GM20431 (cell line): Measurements from ENCODE around the gene C1R.
"Not testable (repeated sequence)": the region's sequence is repeated elsewhere in the genome, so short reads cannot be mapped to it uniquely, and the experiment has no call there.

Source experiments
- in situ Hi-C: fragments of 300-500 bp; cut with MseI, MboI; formaldehyde crosslinking; loops from one replicate; pipeline ENCODE4 v1.15.0; 2020; ENCODE audit warnings: low sequenced_read_pairs; ENCODE audit not compliant: unreplicated experiment

The C1R gene

DNA sequence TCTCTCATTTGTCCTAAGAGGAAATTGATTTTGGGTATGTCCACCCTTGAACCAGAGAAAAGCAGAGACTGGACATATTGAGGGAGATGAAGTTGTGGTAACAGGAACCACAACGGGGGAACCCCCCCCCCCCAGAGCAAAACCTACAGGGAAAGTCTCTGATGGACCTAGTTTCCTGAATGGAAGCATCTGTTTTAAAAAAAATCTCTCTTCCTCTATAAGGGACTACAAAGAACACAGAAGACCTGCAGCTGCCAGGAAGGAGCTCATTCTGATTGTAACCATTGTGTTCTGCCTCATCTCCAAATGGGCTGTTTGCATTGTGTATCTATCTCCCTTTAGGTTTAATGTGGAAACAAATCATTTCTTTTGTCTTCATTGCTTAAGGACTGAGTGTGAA lies 18.3 kb downstream of the C1R start:
- in situ Hi-C loops, result no loop called here

DNA sequence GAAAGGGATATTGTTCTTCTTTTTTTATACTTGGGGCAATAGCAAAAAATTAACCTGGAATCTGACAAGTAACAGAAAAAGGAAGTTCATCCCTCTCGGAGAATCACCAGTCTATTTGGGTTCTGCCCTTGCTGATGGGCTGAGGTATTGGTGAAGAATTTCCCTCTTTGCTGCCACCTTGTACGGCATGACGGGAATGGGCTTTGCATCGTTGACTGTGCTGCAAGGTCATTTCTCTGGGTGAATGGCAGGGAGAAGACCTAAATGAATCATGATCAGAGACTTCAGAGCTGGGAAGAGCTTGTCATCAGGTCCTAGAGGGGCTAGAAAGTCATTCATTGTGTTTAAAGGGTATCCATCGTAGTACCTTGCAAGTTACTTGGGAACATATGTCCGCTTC lies 19.7 kb downstream of the C1R start:
- in situ Hi-C loops, result no loop called here

GRCh38 chr12:7072035-7072434 lies 20.2 kb downstream of the C1R start:
- in situ Hi-C loops, result no loop called here

DNA sequence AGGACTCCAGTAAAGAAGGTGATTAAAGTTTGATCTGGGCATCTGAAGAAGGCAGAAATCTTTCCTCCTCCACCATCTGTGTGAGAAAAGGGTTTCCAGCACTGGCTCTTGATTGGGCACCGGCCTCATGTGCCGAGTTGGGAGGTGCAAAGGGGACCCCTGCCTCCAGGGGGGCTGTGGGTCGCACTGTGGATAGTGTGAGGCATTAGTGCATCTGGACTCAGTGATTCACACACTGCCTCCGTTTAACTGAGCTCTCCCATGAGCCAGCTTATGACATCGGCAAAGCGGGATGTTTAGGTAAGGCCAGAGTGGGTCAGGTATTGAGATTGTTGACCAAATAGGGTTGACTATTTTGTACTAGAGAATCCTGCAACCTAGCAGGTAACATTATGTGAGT lies 22.9 kb downstream of the C1R start:
- in situ Hi-C loops, result no loop called here

DNA sequence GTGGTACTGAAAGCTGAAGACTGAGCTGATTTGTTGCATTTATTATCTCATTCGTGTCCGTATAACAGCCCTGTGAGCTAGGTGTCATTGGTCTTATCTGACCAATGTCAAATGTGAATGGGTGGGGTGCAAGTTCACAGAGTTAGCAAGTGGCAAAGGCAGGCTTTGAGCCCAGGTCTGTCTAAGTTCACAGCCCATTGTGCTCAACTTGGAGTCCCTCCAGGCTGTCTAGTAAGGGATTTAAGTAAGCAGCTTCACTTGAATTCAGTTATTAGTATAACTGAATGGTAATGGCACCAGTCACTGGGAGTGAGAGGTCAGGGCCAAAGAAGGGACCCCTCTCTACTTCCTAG lies 23.3 kb downstream of the C1R start:
- in situ Hi-C loops, result no loop called here

GRCh38 chr12:7068240-7068993 lies 23.8 kb downstream of the C1R start:
- in situ Hi-C loops, result no loop called here

DNA sequence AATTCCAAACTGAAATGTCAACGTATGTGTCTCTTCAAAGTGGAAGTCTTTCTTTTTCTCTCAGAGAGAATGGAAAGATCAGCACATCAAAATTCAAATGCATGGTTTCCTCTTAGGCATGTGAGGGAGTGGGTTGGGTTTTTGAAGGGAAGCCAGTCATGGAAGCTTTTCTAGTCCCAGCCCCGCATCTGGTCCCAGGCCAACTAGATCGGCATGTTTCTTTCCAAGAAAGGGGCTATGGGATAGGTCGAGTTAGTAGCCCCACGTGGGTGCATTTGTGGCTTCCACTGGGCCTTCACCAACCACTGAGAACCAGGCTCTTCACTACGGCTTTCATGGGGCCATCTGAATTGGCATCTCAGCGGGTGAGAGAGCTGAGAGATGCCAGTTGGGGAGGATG lies 25.1 kb downstream of the C1R start:
- in situ Hi-C loops, result no loop called here

DNA sequence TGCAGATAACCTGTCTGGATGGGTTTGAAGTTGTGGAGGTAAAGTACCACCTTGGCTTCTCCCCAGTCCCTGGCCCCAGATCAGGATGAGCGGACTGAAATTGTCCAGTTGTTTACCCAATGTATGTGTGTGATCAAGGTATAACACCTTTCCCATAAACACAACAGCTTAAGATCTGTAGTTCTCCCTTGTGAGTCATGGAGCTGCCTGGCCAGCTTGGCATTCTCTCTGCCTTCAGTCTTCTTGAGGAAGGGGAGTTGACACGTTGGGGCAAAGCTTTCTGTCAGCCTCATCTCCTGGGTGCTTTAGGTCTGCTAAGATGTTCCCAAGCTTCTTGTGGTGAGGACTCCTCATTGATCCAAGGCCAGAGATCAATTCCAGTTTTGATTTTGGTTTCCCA lies 25.6 kb downstream of the C1R start:
- in situ Hi-C loops, result no loop called here

GRCh38 chr12:7065073-7065623 lies 27.1 kb downstream of the C1R start:
- in situ Hi-C loops, result no loop called here

GRCh38 chr12:7064516-7064915 lies 27.7 kb downstream of the C1R start:
- in situ Hi-C loops, result no loop called here

DNA sequence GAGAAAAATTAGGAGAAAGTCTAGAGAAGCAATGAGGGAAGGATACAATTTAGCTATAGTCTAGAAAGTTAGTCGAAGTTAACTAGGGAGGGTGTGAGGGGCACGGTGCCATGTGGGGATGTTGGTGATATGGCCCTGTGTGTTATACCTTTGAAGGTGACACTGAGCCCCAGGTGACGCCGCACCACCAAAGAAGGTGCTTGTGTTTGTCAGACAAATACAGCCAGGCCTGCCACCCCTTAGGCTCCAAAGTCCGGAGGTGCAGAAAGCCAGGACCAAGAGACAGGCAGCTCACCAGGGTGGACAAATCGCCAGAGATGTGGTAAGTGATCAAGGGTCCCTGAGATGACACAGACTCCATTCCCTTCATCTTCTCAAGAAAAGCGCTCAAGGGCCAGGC lies 30.6 kb downstream of the C1R start:
- in situ Hi-C loops, result no loop called here

- in situ Hi-C loops, result no loop called here
These were observed 31.1 kb downstream of the C1R start for GRCh38 chr12:7061138-7061537.

- in situ Hi-C loops, result no loop called here
These were observed 31.8 kb downstream of the C1R start, which contains the start of gene C1S for GRCh38 chr12:7060353-7060954. Gene C1S (plus strand): TSS chr12:7060718. CDS start chr12:7061913, 1,195 bp downstream.

GRCh38 chr12:7059780-7060179 lies 32.5 kb downstream of the C1R start:
- in situ Hi-C loops, result no loop called here

DNA sequence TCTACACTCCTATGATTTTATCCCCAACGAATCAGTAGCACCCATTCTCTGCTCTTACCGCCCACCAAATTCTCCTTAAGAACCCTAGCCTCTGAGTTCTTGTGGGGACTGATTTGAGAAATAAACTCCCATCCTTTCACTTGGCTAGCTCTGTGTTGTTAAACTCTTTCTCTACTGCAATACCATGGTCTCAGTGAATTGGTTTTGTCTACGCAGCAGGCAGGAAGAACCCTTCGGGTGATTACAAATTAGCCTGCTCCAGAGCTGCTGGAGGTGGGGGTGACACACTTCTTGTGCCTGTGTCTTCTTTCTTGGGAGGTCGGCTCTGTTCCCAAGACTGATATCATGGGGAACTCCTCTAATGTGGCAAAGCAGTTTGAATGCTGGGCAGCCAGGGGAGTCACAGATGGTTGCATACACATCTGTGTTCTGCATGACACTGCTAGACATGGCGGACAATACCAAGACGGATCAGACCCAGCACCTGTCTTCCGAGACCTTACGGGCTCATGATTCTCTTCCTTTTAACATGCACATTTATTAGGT lies 33.3 kb downstream of the C1R start:
- in situ Hi-C loops, result no loop called here

GRCh38 chr12:7058163-7058845 lies 33.9 kb downstream of the C1R start:
- in situ Hi-C loops, result no loop called here

- in situ Hi-C loops, result not testable (repeated sequence)
These were observed 36.5 kb downstream of the C1R start for GRCh38 chr12:7055736-7056135.

- in situ Hi-C loops, result no loop called here
These were observed 37.3 kb downstream of the C1R start for GRCh38 chr12:7054925-7055324.

DNA sequence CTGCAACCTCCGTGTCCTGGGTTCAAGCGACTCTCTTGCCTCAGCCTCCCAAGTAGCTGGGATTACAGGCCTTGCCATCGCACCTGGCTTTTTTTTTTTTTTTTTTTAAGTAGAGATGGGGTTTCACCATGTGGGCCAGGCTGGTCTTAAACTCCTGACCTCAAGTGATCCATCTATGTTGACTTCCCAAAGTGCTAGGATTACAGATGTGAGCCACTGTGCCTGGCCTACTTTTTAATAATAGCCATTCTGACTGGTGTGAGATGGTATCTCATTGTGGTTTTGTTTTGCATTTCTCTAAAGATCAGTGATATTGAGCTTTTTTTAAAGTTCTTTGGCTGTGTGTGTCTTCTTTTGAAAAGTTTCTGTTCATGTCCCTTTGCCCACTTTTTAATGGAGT lies 42.3 kb downstream of the C1R start:
- in situ Hi-C loops, result not testable (repeated sequence)

- in situ Hi-C loops, result not testable (repeated sequence)
These were observed 42.7 kb downstream of the C1R start for GRCh38 chr12:7049445-7049951.

DNA sequence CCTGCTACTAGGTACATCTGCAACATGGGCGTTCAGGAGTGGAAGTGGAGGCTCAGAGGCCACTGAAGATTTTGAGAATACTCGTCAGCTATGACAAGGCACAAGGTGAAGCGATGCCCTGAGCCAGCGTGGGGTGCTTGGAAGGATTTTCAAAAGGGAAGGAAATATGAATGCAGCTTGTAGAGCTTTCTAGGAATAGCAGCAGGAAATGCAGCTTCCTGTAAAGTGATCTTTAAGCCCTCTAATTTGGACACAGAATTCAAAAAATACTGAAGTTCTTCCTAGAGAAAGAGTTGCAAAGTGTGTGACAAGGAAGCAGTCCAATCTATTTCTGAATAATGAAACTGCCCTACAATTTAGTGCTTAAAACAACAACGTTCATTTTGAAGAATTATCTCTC lies 44.9 kb downstream of the C1R start:
- in situ Hi-C loops, result no loop called here
